ENCODE results near the gene TMEM134.

- no peak for TF ChIP-seq CTCF (IDR thresholded peaks at IDR 0.05)
- no peak for TF ChIP-seq POLR2A (IDR thresholded peaks at IDR 0.05)
- no peak for TF ChIP-seq POLR2AphosphoS5 (IDR thresholded peaks at IDR 0.05)
These were observed 20.8 kb downstream of the TMEM134 start for GRCh38 chr11:67448220-67448609.
